Measurements from ENCODE around the gene FAXDC2. TPM values are rescaled to one million over a fixed set of nuclear protein-coding genes. Genes with fewer than 3 reads are reported as not detected.

FAXDC2 gene
- total and polyA plus RNA-seq, 9 of the 15 experiments (the other 6 are each of a cell fraction or from before 2014, with no cell fraction given) = 2.4 to 30.0 (median 9.9) TPM

- in situ Hi-C loops (cut with MboI) (no loop called here), intact Hi-C loops (cut with micrococcal nuclease) (no loop called here)
- DNase-seq (ENCODE audit: extremely low read depth in 1 of 4, low spot score in 3 of 4) (no peak), ATAC-seq (peak; percentile 41), FAIRE-seq (peak; percentile 61)
- Histone ChIP-seq H3K4me1 (replicated peaks in 1 of 2; ENCODE audit: control insufficient read depth in 2 of 2, insufficient read depth in 2 of 2, low read length in 2 of 2) (peaks cover 5 to 28% of the 10 kb centered on the region in 2 experiments), H3K9ac (ENCODE audit: insufficient read depth in 1 of 2, low read depth in 2 of 2, low read length in 2 of 2) (peak overlapping the region in 1 of 2 experiments; percentile 23; a peak in 2 of 4 replicates), H3K4me2 (ENCODE audit: insufficient read depth, low read length) (peak overlapping the region; percentile 81), H3K9me1 (ENCODE audit: control insufficient read depth, insufficient read depth, low read length) (no peaks in the 10 kb centered on the region), H3K27ac (ENCODE audit: extremely low read depth, low read depth, low read length) (peak overlapping the region; percentile 44; the same call in 1 of the 3 replicates), H3K36me3 (ENCODE audit: control insufficient read depth, insufficient read depth, low read length) (0 out of 3 replicates have a peak, but pooled peaks cover 2% of the 10 kb centered on the region), H3K4me3 (no peak overlapping the region), H2AFZ (ENCODE audit: low read depth, low read length) (peak overlapping the region; percentile 95), H4K20me1 (replicated peaks; ENCODE audit: control insufficient read depth, insufficient read depth, low read length) (no peaks in the 10 kb centered on the region), H3K79me2 (ENCODE audit: control insufficient read depth, insufficient read depth, low read length) (no peaks in the 10 kb centered on the region), H3K27me3 (ENCODE audit: control insufficient read depth in 2 of 2, insufficient read depth in 2 of 2, low read length in 2 of 2) (no peaks in the 10 kb centered on the region), H3K9me3 (replicated peaks; ENCODE audit: control insufficient read depth, insufficient read depth, low read depth, low read length) (no peaks in the 10 kb centered on the region)
- ChIA-PET POLR2A (interaction anchor here (1.0 to 2.4 kb wide), 3 partner anchors 13 to 28 kb away, joined by 3 to 9 read pairs (median 3); no protein-coding TSS in a partner anchor), CTCF (ENCODE audit: low intra/inter-chr PET ratio) (no interaction called here)
- TF ChIP-seq RFX1 (IDR thresholded peaks at IDR 0.05) = peak; percentile 53
- TF ChIP-seq SPI1 (IDR thresholded peaks at IDR 0.05; ENCODE audit: borderline replicate concordance, low read depth, low read length) = no peak
- TF ChIP-seq HMGN3 (IDR thresholded peaks at IDR 0.05; ENCODE audit: borderline replicate concordance, extremely low read depth, insufficient read length, low read depth, low read length) = no peak
- TF ChIP-seq ZNF24 (IDR thresholded peaks at IDR 0.05) = no peak
- TF ChIP-seq CEBPG (CRISPR knock-in tag; IDR thresholded peaks at IDR 0.05) = no peak
- TF ChIP-seq CEBPG (tag; conservative IDR thresholded peaks at IDR 0.05 in 1 of 2, IDR thresholded peaks at IDR 0.05 in 1 of 2) = peak; percentile 75 to 81
- peak; percentile 93 for TF ChIP-seq CEBPB (tag; IDR thresholded peaks at IDR 0.05)
- TF ChIP-seq ESRRA (IDR thresholded peaks at IDR 0.05; ENCODE audit: borderline replicate concordance, low read depth) = 0 out of 2 replicates have a peak, but pooled peaks have one; percentile 20
- no TSS peak for BruUV-seq (replicated peaks)
- WGBS (ENCODE audit: insufficient coverage, low coverage, missing lambda C conversion rate) = 8% methylated on average over 2 of the region's 2 CpGs
Measured at GRCh38 chr5:154849791-154850201, 607 bp downstream of the FAXDC2 start.

All from K562 (cell line).